Measurements from ENCODE around the gene CLEC5A. TPM values are rescaled to one million over a fixed set of nuclear protein-coding genes. Genes with fewer than 3 reads are reported as not detected.
"Not testable (repeated sequence)": the region's sequence is repeated elsewhere in the genome, so short reads cannot be mapped to it uniquely, and the experiment has no call there.

CLEC5A gene
- total RNA-seq, 1 donor from 2014 or later, result not detected

DNA sequence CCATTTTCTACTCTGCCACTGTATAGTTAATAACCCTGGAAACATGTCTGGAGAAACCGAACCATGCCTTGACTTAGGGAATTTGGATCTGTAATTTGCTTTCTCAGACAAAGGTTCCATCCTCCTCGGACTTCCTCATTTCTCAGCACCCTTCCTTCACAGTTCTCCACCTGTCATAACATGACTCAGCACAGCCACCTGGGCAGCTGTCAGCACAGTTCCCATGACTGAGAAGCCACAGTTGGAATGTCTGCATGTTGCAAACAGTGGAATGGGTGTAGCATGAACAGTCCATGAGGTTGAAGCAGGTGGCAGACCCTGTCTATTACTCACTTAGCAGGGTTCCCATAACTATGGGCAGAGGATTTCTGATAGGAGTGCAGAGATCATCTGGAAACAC is 31.2 kb downstream of the CLEC5A start:
- TF ChIP-seq, protein P1, sequence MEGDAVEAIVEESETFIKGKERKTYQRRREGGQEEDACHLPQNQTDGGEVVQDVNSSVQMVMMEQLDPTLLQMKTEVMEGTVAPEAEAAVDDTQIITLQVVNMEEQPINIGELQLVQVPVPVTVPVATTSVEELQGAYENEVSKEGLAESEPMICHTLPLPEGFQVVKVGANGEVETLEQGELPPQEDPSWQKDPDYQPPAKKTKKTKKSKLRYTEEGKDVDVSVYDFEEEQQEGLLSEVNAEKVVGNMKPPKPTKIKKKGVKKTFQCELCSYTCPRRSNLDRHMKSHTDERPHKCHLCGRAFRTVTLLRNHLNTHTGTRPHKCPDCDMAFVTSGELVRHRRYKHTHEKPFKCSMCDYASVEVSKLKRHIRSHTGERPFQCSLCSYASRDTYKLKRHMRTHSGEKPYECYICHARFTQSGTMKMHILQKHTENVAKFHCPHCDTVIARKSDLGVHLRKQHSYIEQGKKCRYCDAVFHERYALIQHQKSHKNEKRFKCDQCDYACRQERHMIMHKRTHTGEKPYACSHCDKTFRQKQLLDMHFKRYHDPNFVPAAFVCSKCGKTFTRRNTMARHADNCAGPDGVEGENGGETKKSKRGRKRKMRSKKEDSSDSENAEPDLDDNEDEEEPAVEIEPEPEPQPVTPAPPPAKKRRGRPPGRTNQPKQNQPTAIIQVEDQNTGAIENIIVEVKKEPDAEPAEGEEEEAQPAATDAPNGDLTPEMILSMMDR (conservative IDR thresholded peaks at IDR 0.05), result no peak
- H3K9me3 Mint-ChIP-seq, result peaks cover 5% of the 10 kb centered on the region
- H3K4me3 Mint-ChIP-seq, result no peak overlapping the region
- H3K36me3 Mint-ChIP-seq, result no peaks in the 10 kb centered on the region
- DNase-seq (ENCODE audit: extremely low spot score, unreplicated experiment), result no peak
- peak overlapping the region; percentile 75 for H3K27ac Mint-ChIP-seq
- no peaks in the 10 kb centered on the region for H3K4me1 Mint-ChIP-seq (ENCODE audit: unreplicated experiment)
- H3K27me3 Mint-ChIP-seq, result peaks cover 2% of the 10 kb centered on the region

DNA sequence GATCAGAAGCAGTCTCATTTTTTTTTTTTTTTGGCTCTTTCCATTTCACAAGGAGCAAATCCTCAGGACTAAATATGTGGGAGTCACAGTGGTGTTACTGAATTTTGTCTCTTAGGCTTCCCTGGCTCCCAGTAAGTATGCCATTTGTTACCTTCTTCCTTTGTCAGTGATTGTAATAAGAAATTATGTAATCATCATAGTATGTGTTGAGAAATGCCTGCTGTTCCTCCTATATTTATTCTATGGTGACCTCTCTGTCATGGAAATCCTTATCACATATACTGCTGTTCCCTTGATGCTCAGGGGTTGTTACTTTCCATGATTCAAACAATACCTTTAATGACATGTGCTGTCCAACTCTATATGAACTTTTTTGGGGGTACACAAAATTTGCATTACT is 35.4 kb downstream of the CLEC5A start:
- no peaks in the 10 kb centered on the region for H3K4me1 Mint-ChIP-seq (ENCODE audit: unreplicated experiment)
- no peak overlapping the region for H3K27ac Mint-ChIP-seq
- no peak overlapping the region for H3K4me3 Mint-ChIP-seq
- no peak for DNase-seq (ENCODE audit: extremely low spot score, unreplicated experiment)
- TF ChIP-seq, protein P1 (conservative IDR thresholded peaks at IDR 0.05), result no peak
- H3K36me3 Mint-ChIP-seq, result no peaks in the 10 kb centered on the region
- peaks cover 10% of the 10 kb centered on the region for H3K27me3 Mint-ChIP-seq
- H3K9me3 Mint-ChIP-seq, result no peaks in the 10 kb centered on the region

DNA sequence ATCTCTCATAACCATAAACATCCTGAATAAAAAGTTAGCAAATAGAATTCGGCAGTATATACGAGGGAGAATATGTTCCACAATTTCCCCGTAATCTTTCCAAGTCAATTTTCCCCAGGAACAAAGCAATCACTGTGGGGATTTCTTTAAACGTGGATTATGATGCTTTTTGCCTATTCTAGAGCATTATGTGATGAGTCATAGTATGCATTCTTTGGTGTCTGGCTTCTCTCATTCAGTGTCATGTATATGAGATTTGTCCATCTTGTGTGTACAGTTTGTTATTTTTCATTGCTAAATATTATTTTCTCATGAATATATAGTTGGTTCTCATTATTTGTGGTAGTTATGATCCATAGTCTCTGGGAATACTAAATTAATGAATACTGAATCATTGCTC is 40.5 kb downstream of the CLEC5A start:
- DNase-seq (ENCODE audit: extremely low spot score, unreplicated experiment), result no peak
- H3K4me3 Mint-ChIP-seq, result no peak overlapping the region
- H3K27ac Mint-ChIP-seq, result no peak overlapping the region
- H3K4me1 Mint-ChIP-seq (ENCODE audit: unreplicated experiment), result no peaks in the 10 kb centered on the region
- no peaks in the 10 kb centered on the region for H3K9me3 Mint-ChIP-seq
- H3K27me3 Mint-ChIP-seq, result peaks cover 8% of the 10 kb centered on the region
- no peaks in the 10 kb centered on the region for H3K36me3 Mint-ChIP-seq
- TF ChIP-seq, protein P1 (conservative IDR thresholded peaks at IDR 0.05), result no peak

DNA sequence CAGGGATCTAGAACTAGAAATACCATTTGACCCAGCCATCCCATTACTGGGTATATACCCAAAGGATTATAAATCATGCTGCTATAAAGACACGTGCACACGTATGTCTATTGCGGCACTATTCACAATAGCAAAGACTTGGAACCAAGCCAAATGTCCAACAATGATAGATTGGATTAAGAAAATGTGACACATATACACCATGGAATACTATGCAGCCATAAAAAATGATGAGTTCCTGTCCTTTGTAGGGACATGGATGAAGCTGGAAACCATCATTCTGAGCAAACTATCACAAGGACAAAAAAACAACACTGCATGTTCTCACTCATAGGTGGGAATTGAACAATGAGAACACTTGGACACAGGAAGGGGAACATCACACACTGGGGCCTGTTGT is 47.4 kb downstream of the CLEC5A start:
- H3K9me3 Mint-ChIP-seq; DNase-seq (ENCODE audit: extremely low spot score, unreplicated experiment); H3K36me3 Mint-ChIP-seq; H3K27ac Mint-ChIP-seq; H3K4me3 Mint-ChIP-seq; H3K27me3 Mint-ChIP-seq; H3K4me1 Mint-ChIP-seq (ENCODE audit: unreplicated experiment): not testable (repeated sequence)

DNA sequence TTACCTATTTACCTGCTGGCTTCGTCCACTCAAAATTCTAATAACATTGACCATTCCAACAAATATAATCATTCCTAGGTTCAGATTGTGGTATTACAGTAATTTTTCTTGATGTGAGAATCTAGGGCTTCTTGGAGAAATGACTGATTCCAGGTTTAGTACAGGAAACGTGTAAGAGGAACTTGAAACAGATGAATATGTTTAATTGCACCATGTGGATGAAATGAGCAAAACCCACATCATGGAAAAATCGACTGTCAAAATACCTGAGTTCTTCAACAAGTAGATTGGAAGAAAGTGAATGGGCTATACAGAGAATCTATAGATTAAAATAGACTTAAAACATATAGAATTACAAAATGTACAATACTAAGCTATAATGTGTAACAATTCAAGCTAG is 55.4 kb downstream of the CLEC5A start:
- no peak for DNase-seq (ENCODE audit: extremely low spot score, unreplicated experiment)
- Mint-ChIP-seq H3K27ac (no peak overlapping the region), H3K36me3 (no peaks in the 10 kb centered on the region), H3K27me3 (no peaks in the 10 kb centered on the region), H3K9me3 (no peaks in the 10 kb centered on the region), H3K4me3 (no peak overlapping the region), H3K4me1 (ENCODE audit: unreplicated experiment) (no peaks in the 10 kb centered on the region)
- TF ChIP-seq, protein P1 (conservative IDR thresholded peaks at IDR 0.05), result no peak

DNA sequence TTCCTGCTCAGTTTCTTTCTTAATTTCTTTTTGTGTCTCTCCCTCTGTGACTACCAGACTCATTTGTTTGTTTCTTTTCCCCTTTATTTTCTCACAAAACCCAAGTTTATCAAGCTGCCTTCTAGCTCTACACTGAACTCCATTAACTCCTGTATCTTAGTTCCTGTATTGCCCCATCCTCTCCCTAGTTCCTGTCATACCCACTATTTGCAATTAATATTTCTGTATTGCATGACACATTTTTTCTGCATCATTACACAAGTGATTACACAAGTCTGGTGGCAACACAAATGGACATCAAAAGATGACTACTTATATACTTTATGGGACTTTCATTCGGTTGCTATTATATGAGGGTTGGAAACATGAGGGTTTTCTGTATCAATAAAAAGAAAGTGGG is 57.5 kb downstream of the CLEC5A start:
- TF ChIP-seq, protein P1 (conservative IDR thresholded peaks at IDR 0.05), result no peak
- Mint-ChIP-seq H3K4me1 (ENCODE audit: unreplicated experiment) (no peaks in the 10 kb centered on the region), H3K27ac (no peak overlapping the region), H3K27me3 (no peaks in the 10 kb centered on the region), H3K36me3 (no peaks in the 10 kb centered on the region), H3K4me3 (no peak overlapping the region), H3K9me3 (no peaks in the 10 kb centered on the region)
- DNase-seq (ENCODE audit: extremely low spot score, unreplicated experiment), result no peak

Data from type B pancreatic cell (in vitro differentiated cells).